NCI-H1436 (cell line): ENCODE data around the gene TPO.
"Not testable (repeated sequence)": the region's sequence is repeated elsewhere in the genome, so short reads cannot be mapped to it uniquely, and the experiment has no call there.

Experiments used
- DNase-seq: peaks from one replicate; lab custom pipeline; 2025; lab: John Stamatoyannopoulos, UW

TPO gene

DNA sequence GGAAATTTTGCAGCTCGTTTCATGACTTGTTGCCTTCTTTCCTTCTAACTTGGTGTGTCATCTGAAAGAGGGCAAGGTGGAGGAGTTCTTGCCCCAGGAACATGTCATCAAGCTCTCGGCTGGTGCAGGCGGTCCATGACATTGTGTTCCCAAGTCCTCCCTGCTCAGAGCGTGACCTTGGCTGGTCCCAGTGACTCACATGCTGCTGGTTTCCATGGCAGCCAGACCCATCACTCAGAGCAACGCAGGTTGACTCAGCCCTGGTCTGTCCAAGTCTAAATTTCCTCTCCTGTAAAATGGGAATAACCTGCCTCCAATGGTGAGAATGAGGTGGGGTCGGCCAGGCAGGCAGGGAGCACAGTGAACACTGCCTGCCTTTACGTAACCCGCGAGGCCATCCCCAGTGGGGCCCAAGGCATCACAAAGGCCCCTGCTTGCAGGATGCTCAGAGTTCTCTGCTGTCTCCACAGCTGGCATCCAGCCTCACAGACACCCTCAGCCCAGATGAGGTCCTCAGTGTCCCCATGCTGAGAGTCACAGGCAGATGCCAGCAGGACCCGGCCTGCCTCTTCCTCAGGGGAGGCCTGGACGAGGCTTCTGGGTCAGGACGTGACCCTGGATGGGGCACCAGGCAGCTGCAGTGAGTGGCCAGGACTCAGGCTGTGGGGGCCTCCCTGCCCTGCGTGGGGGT lies 143.7 kb downstream of the TPO start:
- no peak for DNase-seq

DNA sequence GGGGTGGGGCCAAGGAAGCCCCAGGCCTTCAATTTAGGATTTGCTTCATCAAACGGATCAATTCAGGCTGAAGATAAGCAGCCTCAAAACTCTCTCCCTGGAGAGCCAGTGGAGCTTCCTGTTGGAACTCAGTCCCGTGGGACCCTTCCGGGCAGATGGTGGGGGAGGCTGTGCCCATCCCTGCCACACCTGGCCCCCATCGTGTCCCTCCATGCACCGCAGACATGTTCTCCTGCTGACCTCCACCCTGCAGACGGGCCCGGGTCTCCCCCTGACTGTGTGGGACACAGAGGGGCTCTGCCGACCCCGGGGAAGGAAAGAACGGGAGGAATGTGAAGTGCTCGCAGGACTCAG lies 144.2 kb downstream of the TPO start:
- no peak for DNase-seq

DNA sequence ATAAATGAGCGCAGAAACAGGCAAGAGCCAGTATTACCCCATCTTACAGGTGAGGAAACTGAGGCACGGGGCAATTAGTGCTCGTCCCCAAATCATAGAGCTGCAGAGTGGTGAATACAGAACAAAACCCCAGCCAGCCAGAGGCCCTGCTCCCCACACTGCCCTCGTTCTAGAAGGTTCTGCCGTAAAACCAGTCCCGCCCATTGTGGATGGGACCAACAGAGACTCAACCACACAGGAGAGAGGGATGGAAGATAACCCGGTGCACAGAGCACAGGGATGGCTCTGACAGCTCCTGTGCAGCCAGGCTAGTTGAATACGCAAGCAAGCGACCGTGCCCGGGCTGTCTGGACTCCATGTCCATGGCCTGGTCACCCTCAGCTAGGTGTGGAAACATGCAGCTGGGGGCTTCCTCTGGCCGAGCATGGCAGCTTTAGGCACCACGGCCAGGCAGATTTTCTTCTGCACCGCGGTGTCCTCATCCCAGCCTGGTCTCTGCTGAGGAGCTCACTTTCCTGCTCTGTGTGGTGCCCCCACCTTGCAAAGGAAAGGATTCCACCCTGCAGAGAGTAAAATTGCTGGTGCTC lies 146.4 kb downstream of the TPO start:
- no peak for DNase-seq

DNA sequence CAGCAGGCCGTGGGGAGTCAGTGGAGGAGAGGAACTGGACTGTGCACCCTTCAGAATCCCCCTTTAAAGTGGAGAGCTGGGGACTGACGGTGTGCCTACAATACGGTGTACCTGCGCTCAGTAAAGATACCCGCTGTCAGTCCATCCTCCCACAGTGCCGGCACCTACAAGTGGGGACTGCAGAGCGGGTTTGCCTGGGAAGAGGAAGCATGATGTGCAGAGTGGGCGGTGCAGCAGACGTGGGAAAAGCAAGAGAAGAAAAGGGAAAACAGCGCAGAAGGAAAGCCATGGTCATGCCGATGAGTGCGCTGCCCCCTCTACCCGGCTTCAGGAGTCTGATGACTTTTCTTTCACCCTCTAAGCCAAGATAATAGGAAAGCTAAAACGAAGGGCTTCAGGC lies 148.0 kb downstream of the TPO start:
- DNase-seq = no peak

DNA sequence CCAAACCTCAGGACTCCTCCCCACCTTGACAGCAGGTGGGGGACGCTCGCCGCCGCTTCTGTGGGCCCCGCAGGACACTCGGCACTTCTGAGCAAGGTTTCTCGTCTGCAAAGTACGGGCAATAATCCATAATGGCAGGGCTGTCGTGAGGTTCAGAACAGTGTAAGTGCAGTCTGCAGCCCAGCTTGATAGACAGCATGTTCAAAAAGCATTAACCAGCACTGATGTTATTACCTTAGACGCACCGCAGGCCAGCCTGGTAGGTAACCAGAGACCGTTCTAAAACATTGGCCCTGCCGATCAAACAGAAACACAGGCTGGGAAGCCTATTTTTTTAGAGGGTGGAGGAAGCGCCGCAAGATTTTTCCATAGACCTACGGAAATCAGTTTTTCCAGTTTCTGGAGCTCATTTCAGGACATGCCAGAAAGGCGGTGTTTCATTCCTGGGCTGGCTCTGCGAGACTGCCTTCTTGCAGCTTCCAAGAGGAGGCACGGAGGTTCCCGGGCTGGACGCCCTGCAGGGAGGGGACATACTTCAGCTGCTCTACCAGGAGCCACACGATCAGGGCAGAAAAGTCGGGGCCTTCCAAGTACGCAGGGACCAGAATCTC lies 148.7 kb downstream of the TPO start:
- DNase-seq = no peak

DNA sequence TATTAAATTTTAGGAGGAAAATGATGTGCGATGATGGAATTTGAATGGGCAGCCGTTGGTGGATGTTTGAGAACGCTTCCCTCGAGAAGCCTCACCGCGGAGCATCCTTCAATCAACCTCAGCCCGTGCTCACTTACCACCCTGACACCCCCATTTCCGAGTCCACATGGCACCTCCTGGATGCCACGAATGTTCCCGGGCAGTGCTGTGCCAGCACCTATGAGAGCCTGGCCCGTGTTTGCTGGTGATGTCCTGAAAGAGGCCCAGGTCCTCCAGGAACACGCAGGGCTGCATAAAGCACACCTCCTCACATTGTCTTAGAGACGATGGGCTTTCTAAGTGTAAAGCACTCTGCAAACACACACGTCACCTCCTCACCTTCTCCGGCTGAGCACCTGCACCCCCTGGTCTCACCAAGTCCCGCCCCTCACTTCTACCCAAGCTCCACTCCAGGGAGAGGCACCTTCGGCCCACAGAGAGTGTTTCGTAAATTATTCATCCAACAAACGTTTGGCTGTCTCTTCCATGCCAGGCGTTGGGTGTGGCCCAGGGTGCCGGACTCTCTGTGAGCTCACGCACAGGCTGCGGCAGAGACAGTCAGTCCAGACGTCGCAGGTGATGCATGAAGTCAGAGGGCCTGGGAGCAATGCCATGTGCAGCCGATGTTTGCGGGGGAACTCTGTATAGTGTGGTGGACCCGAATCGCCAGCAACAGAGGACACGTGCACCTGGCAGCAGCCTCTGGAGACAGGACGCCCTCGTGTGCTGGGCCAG lies 150.0 kb downstream of the TPO start:
- DNase-seq = no peak

DNA sequence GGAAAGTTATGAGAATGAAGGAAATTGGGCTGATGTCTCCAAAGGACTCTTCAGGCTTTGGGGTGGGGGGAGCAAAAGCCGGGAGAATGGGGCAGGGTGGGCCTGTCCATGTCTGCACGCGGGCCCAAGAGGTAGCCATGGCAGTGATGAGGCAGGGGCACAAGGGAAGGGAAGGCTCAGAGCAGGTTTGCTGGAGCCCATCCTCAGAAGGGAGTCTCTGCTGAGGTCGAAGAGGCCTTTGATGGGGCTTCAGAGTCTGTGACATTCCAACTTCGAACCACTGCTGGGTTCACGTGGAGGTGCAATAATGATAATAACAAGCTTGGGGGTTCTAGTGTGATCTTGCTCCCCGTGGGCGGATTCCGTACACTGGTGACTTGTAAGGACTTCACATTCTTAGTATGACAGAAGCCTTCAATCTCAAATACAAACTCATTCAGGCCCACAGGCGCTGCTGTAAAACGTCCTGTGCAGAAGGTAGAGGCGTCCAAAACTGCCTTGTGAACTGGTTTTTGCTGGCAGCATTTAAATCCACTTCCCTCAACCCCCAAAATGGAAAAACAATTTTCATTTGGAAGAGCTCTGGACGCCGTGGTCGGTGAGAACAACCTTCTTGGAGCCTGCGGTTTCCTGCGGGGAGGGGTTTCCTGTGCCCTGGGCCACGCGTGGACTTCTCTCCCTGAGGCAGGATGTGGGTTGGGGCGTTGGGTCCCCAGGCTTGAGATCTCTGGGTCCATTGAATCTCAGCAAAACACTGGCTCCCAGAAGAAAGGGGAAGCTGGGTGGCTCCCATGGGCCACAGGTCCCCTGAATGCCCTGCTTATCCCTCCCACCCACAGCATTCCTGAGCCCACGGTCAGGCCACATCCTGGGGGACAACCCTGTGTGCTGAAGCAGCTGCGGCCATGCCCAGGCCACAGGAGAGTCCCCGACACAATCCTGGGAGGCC lies 151.0 kb downstream of the TPO start:
- no peak for DNase-seq

DNA sequence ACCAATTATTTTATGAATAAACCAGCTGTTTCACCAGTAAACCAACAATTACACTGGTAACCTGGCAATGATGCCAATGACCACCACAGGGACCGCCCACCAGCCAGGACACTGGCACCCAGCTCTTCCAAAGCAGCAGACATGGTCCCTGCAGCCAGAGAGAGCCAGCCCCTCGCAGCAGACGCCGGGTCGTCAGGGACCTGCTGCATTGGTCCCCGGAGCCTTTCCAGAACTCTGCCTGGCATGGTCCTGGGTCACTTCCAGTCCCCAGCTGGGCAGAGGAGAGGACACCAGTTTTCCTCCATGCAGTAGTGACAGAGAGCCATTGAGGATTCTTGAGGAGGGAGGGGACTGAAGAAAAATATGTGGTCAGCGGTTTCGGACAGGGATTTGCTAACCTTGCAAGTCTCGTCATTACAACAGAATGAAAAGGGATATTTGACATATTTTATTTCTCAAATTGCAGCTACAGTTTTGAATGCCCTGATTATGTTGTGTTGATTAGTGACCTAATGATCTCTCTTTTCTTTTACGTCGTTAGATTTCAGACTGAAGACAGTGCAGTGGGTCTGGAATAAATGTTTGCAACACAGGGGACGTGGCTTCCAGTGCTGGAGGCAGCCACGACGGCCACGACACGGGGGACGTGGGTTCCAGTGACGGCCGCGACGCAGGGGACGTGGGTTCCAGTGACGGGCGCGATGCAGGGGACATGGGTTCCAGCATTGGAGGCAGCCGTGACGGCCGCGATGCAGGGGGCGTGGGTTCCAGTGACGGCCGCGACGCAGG lies 154.5 kb downstream of the TPO start:
- no peak for DNase-seq

DNA sequence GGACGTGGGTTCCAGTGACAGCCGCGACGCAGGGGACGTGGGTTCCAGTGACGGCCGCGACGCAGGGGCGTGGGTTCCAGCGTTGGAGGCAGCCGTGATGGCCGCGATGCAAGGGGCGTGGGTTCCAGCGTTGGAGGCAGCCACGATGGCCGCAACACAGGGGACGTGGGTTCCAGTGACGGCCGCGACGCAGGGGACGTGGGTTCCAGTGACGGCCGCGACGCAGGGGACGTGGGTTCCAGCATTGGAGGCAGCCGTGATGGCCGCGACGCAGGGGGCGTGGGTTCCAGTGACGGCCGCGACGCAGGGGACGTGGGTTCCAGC lies 155.0 kb downstream of the TPO start:
- DNase-seq = not testable (repeated sequence)

DNA sequence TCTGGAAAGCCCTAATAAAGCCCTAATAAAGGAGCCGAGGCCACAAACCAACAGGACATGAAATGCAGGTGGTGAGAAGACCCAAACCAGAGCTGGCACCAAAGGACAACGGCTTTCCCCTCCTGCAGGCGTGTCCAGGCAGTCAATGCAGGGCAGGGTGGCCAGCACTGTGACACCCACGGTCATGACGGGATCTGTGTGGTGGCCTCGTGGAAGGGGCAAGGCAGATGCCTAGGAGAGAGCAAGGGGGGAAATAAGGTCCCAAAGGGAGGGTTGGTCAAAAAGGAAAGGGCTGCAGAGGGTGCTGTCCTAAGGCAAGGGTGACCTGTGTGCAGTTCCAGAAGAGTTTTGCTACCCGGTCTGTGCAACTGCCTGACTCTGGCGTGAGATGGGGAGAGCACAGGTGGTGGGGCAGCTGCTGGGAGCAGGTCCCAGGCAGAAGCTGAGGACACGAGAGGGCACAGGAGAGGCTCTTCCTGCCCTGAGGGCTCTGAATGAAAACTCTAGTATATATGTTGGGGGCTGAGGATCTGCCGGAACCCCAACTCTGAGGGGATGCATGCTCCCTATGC lies 156.7 kb downstream of the TPO start:
- DNase-seq = no peak

DNA sequence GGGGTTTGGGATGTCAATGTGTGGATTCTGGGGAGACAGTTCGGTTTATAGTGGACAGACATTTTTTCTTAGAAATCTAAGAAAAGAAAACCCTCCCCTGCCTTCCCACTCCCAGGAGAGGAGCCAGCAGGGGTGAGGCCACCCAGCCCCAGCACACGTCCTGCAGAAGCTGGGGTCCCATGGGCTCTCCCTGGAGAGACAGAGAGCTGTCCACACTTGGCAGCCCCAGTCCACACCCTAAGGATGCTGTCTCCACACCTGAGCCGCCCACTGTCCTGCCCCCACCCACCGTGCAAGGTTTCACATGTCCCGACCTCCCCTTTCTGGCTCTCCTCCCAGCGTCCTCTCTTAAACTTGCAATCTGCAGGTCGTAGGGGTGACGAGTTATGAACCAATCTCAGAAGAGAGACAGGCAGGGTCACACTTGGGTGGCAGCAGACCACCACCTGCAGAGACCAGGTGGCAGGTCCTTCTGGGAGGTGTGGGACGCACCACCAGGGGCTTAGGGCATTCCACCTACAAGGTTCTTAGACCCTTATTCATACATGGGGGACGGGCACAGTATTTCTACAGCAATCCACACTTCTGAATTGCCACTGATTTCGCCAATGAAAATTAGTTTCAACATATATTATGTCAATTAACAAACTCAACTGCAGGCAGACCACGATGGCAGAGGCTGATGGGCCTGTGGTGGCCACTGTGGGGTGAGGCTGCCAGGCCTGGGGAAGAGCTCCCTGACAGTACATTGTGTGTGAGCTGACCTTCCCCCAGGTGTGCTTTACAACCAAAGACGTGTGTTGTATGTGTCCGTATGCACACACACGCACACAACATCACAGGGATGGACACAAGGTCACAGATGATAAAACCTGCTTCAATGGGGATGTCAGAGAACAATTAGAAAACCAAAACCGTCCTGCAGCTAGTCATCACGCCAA lies 158.5 kb downstream of the TPO start:
- no peak for DNase-seq

DNA sequence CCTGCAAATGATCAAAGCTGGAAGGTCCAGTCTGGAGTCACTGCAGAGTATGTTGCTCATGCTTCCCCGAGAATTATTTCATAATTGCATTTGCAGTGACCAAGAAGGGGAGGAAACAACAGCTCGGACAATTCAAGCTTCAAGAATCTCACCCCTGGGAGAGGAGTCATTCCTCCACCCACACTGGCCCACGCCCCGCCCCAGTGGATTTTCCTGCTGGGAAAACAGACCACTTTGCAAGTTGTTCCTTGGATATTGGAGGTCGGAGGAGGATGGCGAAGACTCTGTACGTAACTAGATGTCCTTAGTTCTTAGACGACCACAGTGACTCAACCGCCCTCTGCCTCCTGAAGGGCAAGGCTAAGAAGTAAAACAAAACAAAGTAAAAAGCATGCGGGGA lies 159.4 kb downstream of the TPO start:
- no peak for DNase-seq

DNA sequence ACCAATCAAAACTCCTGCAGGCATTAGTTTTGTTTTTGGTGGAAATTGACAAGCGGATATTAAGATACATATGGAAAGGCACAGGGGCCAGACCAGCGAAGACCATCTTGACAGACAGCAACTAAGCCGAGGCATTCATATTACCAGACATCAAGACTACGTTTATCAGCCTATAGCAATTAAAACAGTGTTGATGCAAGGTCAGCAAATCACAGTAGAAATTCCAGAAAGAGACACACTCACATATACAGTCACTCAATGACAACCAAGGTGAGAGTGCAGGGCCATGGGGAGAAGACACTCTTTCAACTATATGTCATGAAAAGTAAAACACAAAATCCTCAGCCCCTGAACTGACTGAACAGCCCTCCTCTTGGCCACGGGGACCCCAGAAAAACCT lies 164.6 kb downstream of the TPO start:
- DNase-seq = no peak

DNA sequence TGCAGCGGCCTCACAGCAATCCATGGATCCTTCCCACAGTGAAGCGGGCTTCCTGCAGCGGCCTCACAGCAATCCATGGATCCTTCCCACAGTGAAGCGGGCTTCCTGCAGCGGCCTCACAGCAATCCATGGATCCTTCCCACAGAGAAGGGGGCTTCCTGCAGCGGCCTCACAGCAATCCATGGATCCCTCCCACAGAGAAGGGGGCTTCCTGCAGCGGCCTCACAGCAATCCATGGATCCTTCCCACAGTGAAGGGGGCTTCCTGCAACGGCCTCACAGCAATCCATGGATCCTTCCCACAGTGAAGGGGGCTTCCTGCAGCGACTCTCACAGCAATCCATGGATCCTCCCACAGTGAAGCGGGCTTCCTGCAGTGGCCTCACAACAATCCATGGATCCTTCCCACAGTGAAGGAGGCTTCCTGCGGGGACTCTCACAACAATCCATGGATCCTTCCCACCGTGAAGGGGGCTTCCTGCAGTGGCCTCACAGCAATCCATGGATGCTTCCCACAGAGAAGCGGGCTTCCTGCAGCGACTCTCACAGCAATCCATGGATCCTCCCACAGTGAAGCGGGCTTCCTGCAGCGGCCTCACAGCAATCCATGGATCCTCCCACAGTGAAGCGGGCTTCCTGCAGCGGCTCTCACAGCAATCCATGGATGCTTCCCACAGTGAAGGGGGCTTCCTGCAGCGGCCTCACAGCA lies 168.1 kb downstream of the TPO start:
- DNase-seq = not testable (repeated sequence)

DNA sequence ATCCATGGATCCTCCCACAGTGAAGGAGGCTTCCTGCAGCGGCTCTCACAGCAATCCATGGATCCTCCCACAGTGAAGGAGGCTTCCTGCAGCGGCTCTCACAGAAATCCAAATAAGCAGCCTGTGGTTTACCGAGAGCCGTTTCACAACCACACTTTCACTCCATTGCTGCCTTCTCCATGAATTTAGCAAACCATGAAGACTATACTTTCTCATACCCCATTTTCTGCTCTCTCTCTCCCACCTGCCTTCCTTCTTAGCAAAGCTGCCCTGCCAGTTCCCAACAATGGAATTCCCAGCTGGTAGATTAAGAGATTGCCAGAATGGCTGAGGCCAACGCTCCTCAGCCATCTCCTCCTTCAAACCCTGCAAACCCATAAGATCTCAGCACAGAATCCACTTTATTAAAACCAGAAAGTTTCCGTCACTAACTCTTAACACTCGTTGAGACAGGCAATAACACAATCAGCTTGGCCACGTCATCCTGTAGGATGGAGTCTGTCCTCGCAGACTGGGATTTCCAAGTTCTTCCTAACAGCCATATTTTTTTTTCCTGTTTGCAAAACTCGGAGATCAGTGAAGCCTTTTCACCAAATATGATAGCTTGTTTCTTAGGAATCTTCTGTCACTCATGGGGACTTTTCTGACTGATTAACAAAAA lies 168.8 kb downstream of the TPO start:
- DNase-seq = no peak

DNA sequence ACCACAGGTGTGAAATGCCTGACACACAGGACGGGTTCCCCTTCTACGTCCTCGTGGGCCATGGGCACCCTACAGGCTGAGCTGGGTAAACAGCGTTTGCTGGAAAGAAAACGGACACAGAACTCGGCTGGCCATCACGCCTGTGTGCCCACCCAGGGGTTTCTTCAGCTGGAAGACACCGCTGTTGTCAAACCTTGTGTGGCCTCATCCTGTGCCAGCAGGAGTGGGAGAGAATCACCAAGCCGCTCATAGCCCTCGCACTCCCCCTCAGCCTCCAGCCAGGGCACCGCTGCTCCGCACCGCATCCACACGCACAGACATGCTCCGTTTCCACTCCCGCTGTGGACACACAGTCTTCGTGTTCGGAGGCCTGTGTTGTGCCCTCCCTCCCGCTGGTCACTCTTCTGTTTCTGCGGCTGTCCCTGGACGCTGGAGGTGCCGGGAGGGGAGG lies 169.7 kb downstream of the TPO start:
- DNase-seq = no peak

DNA sequence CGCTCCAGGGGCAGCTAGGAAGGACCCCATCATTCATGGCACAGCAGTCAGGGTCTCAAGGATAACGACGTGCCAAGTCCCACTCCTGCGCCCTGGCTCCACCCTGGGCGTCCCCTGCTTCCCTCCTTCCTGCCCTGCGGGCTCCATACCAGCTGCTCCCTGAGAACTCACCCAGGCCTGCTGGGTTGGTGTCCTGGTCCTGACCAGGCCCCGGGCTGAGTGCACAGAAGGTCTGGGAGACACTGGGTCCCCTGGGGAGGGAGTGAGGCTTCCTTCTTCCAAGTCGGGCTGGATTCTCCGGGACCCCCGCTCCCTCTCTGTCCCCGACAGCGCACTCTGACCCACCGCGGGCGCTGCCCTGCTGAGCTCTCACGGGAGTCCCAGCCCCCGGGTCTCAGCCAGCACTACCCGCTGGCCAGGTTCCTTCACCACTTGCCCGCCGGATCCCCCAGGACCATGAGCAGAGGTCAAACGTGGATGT lies 170.8 kb downstream of the TPO start:
- no peak for DNase-seq
